HUES48 (cell line): Measurements from ENCODE around the gene FAM131B.

Experiments used
- H3K27ac ChIP-seq: one replicate; pipeline ENCODE4 v1.7.0; 2013; ENCODE audit warnings: low read depth, low read length, inconsistent platforms
- H3K27me3 ChIP-seq: 2 replicates; pipeline ENCODE4 v1.6.1; 2013; ENCODE audit warnings: mild to moderate bottlenecking, low read length; ENCODE audit not compliant: control insufficient read depth, insufficient read depth
- H3K36me3 ChIP-seq: 2 replicates; pipeline ENCODE4 v1.6.1; 2013; ENCODE audit warnings: low read length; ENCODE audit not compliant: control insufficient read depth, insufficient read depth
- H3K4me1 ChIP-seq: 2 replicates; pipeline ENCODE4 v1.6.1; 2013; ENCODE audit warnings: mild to moderate bottlenecking, low read length; ENCODE audit not compliant: control insufficient read depth, insufficient read depth
- H3K4me3 ChIP-seq: 2 replicates; pipeline ENCODE4 v1.5.1; 2013; ENCODE audit warnings: mild to moderate bottlenecking, low read depth, low read length
- H3K9ac ChIP-seq: 2 replicates; pipeline ENCODE4 v1.6.1; 2013; ENCODE audit warnings: mild to moderate bottlenecking, low read depth, low read length, moderate library complexity
- H3K9me3 ChIP-seq: 2 replicates; pipeline ENCODE4 v1.6.1; 2013; ENCODE audit warnings: low read length; ENCODE audit not compliant: control insufficient read depth, insufficient read depth

Gene FAM131B

DNA sequence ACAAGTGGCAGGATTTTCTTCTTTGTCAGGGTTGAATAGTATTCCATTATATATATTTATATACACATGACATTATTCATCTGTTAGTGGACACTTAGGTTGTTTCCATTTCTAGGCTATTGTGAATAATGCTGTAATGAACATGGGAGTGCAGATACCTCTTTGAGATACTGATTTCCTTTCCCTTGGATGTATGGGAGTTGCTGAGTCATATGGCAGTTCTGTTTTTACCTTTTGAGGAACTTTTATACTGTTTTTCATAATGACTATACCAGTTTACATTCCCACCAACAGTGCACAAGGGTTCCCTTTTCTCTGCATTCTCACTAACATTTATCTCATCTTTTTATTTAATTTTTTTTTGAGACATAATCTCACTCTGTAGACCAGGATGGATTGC, 48.4 kb downstream of the FAM131B start:
- no peak overlapping the region for H3K4me3 ChIP-seq
- no peaks in the 10 kb centered on the region for H3K36me3 ChIP-seq
- no peaks in the 10 kb centered on the region for H3K9me3 ChIP-seq
- H3K27ac ChIP-seq: no peak overlapping the region
- no peaks in the 10 kb centered on the region for H3K4me1 ChIP-seq
- no peaks in the 10 kb centered on the region for H3K27me3 ChIP-seq
- no peak overlapping the region for H3K9ac ChIP-seq

- no peaks in the 10 kb centered on the region for H3K4me1 ChIP-seq
- peaks cover 41% of the 10 kb centered on the region for H3K36me3 ChIP-seq
- no peaks in the 10 kb centered on the region for H3K9me3 ChIP-seq
- no peak overlapping the region for H3K9ac ChIP-seq
- H3K4me3 ChIP-seq: no peak overlapping the region
- H3K27ac ChIP-seq: no peak overlapping the region
- no peaks in the 10 kb centered on the region for H3K27me3 ChIP-seq
Observed at GRCh38 chr7:143308632-143309031, 53.9 kb downstream of the FAM131B start.

- no peak overlapping the region for H3K9ac ChIP-seq
- H3K27ac ChIP-seq: no peak overlapping the region
- H3K4me1 ChIP-seq: no peaks in the 10 kb centered on the region
- no peak overlapping the region for H3K4me3 ChIP-seq
- peaks cover 72% of the 10 kb centered on the region for H3K36me3 ChIP-seq
- H3K9me3 ChIP-seq: no peaks in the 10 kb centered on the region
- no peaks in the 10 kb centered on the region for H3K27me3 ChIP-seq
Observed at GRCh38 chr7:143305423-143306070, 57.0 kb downstream of the FAM131B start.

- no peak overlapping the region for H3K27ac ChIP-seq
- no peak overlapping the region for H3K9ac ChIP-seq
- peaks cover 78% of the 10 kb centered on the region for H3K36me3 ChIP-seq
- no peak overlapping the region for H3K4me3 ChIP-seq
- H3K9me3 ChIP-seq: no peaks in the 10 kb centered on the region
- no peaks in the 10 kb centered on the region for H3K27me3 ChIP-seq
- H3K4me1 ChIP-seq: no peaks in the 10 kb centered on the region
Observed at GRCh38 chr7:143304938-143305337, 57.6 kb downstream of the FAM131B start.

GRCh38 chr7:143303733-143304132, 58.8 kb downstream of the FAM131B start:
- Histone ChIP-seq H3K9ac (no peak overlapping the region), H3K9me3 (no peaks in the 10 kb centered on the region), H3K27me3 (no peaks in the 10 kb centered on the region), H3K27ac (no peak overlapping the region), H3K4me1 (no peaks in the 10 kb centered on the region), H3K4me3 (no peak overlapping the region), H3K36me3 (peaks cover 90% of the 10 kb centered on the region)
